Suprapubic skin (tissue), 3 donors: Measurements from ENCODE around the gene GUCY1A2.

Experiments
- CTCF ChIP-seq, 2 donors: fragments of 200-600 bp in 1 of 2; fragments of 450-650 bp in 1 of 2; sonication (generic) in 1 of 2; IDR thresholded peaks; one replicate each; pipeline ENCODE4 v1.5.1; 2016 to 2019; ENCODE audit warnings: antibody characterized with exemption in 2 of 2, mild to moderate bottlenecking in 1 of 2, moderate library complexity in 1 of 2
- POLR2AphosphoS5 ChIP-seq, 3 donors: sonication (generic); formaldehyde crosslinking; IDR thresholded peaks; one replicate each; pipeline ENCODE4 v1.6.1; 2017; ENCODE audit warnings: antibody characterized with exemption in 3 of 3

- TF ChIP-seq POLR2AphosphoS5 (IDR thresholded peaks at IDR 0.05) (no peak), CTCF (IDR thresholded peaks at IDR 0.05) (no peak)
These were observed 361.6 kb downstream of the GUCY1A2 start for GRCh38 chr11:106656646-106657045.
